Measurements from ENCODE around the gene CERS6.
A peak's percentile ranks its signal among the peaks of the same experiment; 100 is the strongest.
"Not testable (repeated sequence)": the region's sequence is repeated elsewhere in the genome, so short reads cannot be mapped to it uniquely, and the experiment has no call there.

CERS6 gene

DNA sequence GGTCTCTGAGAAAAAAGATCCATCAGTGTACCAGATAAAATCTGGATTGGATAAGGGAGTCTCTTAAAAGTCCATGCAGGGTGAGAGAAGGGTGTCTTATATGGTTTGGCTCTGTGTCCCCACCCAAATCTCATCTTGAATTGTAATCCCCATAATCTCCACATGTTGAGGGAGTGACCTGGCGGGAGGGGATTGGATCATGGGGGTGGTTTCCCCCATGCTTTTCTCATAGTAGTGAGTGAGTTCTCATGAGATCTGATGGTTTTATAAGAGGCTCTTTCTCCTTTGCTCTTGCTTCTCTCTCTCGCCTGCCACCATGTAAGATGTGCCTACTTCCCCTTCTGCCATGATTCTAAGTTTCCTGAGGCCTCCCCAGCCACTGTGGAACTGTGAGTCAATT lies 46.8 kb downstream of the CERS6 start:
- not testable (repeated sequence) for DNase-seq (ENCODE audit: low spot score)

GRCh38 chr2:168503901-168504300 lies 47.8 kb downstream of the CERS6 start:
- DNase-seq (ENCODE audit: low spot score) = no peak

DNA sequence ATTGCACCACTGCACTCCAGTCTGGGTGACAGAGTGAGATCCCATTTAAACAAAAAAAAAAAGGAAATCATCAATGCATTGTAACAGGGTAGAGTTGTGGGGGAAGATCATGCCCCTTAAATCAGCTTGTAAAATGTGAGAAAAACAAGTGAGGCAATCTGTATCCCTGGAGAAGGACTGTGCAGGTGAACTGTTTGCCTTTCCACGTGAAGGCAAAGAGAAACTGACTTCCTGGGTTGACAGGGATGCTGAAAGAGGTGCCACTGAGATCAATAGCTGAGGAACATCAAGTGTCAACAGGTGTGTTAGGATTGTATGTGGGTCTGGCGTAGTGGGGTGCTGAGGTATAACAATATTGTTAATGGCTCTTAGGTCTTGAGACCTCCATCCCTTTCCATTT lies 48.3 kb downstream of the CERS6 start:
- no peak for DNase-seq (ENCODE audit: low spot score)

GRCh38 chr2:168510125-168510756 lies 54.2 kb downstream of the CERS6 start:
- DNase-seq (ENCODE audit: low spot score) = no peak

DNA sequence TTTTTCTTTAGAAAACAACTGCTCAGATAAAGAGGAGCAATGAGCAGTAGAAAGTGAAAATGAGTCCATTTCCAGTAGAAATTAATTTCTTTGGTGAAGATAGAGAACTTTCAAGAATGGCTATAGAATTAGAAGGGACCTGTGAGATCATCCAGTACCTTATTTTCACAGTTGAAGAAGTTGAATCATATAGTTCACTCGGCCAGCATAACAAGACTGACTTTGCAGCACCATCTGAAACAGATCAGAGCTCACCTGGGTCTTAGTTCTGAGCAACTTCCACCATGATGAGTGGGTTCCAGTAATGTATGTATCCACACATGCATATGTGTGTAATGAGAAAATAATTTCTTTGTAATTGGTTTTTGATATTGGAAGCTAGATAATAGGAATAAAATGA lies 58.6 kb downstream of the CERS6 start:
- DNase-seq (ENCODE audit: low spot score) = no peak

DNA sequence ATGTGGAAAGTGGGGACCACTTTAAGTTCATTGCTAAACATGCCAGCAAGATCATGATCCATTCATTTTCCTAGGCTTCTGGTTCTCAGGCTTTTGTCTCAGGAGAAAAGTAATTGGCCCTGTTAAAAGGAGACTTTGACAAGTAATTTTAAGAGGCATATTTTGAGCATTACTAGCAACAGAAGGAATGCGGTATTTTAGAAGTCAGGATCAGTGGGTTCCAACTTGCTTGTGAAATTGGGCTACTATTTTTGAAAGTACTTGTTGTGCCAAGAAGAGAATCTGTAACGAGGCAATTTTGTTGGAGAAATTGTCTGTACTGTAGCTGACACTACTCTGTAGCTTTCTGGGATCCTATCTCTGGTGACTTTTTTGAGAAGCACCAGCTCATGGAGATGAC lies 59.4 kb downstream of the CERS6 start:
- no peak for DNase-seq (ENCODE audit: low spot score)

GRCh38 chr2:168517816-168518215 lies 61.7 kb downstream of the CERS6 start:
- no peak for DNase-seq (ENCODE audit: low spot score)

GRCh38 chr2:168518555-168519066 lies 62.5 kb downstream of the CERS6 start:
- DNase-seq (ENCODE audit: low spot score) = peak; percentile 50

DNA sequence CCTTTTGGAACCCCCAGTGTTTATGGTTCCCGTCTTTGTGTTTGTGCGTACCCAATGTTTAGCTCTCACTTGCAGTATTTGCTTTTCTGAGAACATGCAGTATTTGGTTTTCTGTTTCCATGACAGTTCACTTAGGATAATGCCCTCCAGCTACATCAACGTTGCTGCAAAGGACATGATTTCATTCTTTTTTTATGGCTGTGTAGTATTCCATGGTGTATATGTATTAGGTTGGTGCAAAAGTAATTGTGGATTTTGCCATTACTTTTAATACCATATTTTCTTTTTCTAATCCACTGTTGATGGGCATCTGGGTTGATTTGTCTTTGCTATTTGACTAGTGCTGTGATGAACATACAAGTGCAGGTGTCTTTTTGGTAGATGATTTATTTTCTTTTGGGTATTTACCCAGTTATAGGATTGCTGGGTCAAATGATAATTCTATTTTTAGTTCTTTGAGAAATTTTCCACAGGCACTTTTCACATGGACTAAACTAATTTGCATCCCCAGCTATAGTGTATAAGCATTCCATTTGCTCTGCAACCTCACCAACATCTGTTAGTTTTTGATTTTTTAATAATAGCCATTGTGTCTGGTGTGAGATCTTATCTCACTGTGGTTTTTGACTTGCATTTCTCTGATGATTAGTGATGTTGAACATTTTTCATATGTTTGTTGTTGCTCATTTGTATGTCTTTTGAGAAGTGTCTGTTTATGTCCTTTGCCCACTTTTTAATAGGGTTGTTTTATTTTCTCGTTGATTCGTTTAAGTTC lies 63.6 kb downstream of the CERS6 start:
- DNase-seq (ENCODE audit: low spot score) = no peak

DNA sequence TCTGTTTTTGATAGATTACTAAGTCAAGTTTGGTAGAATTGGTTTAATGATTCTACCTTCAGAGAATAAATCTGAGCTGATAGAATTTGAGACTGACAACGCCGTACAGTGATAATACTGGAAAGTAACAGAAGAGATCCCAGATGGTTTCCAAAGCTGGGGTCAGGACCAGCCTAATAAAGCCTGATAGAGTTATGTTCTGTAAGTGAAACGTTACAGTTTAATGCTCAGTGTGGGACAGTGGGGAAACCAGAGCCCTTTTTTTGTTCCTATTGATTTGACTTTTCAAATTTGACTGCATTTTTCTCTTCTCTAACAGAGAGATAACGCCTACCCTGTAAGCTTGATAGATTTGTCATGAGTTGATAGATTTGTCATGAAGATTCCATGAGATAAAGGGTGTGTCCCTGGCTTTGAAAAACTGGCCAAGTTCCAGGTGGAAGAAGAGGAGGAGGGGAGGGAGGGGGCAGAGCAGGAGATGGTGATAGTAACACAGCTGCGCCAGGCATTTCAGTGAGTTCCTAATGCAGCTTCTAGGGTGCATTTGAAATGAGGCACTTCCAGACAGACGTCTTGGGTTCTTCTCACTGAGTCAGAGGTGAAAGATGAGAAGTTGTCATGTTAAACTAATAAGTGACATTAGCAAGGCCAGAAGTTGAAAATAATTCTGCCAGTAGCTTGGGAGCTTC lies 65.1 kb downstream of the CERS6 start:
- DNase-seq (ENCODE audit: low spot score) = no peak

GRCh38 chr2:168522446-168522845 lies 66.4 kb downstream of the CERS6 start:
- no peak for DNase-seq (ENCODE audit: low spot score)

DNA sequence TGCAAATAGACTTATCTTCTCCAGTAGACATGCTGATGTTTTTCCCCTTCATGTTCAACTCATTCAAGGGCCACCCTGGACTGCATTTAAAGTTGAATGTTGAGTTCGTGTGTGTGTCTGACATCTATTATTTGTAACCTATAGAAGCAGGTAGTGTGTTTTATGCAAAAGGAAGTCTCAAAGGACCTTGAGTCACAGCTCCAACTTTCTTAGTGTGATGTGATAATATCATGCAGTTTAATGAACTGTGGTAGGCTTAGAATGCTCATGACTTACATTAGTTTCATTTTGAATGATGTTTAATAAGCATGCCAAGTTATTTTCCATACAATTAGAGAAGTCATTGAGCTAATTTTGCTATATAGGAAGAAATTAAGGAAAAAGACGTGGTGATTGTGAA lies 67.9 kb downstream of the CERS6 start:
- DNase-seq (ENCODE audit: low spot score) = no peak

DNA sequence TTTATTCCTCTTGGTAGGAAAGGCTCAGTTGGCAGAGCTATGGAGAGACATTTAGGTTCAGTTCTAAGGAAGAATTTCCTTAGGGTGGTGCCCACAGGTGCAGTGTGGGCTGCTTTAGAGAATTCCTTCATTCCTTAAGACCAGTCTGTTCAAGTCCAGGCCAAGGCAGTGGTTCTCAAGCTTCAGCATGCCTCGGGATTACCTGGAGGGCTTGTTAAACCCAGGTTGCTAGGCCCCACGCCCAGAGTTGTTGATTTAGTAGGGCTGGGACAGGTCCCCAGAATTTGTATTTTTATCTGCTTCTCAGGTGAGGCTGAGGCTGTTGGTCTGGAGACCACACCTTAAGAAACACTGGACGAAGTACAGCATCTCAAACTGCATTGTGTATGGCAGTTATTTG lies 68.9 kb downstream of the CERS6 start:
- DNase-seq (ENCODE audit: low spot score) = no peak

DNA sequence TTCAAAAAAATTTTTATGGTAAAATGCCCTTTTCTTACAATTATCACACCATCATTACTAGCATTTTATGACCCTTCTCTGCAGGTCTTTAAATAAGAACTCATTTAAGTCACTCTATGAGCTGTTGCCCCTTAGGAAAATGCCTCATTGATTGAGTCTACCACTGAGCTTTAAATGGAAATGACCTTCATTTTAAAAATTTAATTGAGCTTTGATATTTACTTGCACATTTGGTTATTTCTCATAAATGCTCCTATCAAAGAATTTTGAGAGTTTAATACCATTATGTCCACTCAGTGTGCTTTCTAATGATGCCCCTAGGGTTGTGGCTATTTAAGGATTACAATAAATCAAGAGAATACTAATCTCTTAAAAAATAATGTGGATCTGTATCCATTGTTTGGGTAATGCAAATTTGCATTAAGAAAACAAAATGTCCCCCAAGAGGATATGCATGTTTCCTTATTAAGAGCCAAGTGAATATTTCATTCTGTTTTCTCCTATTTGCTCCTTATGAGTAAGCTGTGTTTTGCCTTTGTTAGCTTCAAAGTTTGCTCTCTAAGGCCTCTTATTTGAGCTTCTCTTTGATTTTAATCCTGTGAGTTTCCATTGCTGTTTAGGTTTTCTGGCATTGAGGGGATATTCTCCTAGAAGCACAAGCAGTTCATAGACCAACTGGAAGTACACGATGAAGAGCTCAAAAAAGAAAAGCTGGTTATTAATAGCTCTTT lies 69.8 kb downstream of the CERS6 start:
- DNase-seq (ENCODE audit: low spot score) = no peak

DNA sequence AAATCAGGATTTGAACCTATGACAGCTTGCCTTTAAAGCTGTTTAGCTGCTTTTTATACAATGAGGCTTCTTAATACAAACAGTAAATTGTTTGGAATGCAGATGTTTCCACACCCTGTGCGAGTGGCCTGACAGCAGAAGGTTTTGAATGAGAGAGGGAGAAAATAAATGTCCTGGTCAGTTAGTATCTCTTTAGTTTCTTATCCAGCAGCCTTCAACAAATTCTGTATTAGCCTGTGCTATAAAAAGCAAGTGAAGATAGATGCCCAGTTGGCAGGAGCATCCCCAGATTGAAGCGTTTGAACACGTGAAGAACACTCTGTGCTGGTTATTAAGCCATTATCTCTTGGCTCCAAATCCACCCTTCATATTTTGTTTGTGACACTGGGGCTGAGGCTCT lies 70.6 kb downstream of the CERS6 start:
- no peak for DNase-seq (ENCODE audit: low spot score)

GRCh38 chr2:168528016-168528415 lies 71.9 kb downstream of the CERS6 start:
- DNase-seq (ENCODE audit: low spot score) = no peak

- no peak for DNase-seq (ENCODE audit: low spot score)
Observed at GRCh38 chr2:168528469-168528868, 72.4 kb downstream of the CERS6 start.

DNA sequence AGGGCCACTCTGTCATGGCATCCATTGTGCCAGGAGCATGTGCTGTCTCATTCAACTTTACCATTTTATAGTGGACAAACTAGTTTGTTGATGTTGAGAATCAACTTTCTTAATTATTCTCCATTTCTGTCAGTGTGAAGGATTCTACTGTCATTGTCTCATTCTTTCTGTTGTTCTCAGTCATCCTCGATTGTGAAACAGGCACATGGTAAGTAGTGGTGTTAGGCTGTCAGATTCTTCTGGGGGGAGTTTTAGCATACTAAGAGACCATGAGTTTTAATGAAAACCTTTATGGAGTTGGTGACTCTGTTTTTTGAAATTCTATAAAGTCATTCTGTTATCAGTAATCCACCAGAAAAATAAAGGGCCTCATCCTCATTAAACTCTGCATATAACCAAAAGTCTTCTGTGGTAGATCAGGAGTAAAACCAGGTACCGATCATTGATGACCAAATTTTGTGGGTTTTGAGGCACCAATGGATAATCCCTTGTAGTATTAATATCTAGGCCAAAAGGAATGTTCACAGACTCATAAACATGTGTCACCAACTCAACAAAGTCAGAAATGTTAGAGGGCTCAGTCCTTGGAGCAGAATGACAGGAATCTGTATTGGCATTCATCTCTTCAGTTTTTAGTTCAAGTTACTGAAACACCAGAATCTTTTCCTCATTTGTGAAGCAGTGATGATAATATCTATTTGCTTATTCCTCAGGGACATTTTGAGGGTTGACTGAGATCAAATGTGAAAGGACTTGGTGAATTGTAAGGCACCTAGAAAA lies 73.2 kb downstream of the CERS6 start:
- no peak for DNase-seq (ENCODE audit: low spot score)

- no peak for DNase-seq (ENCODE audit: low spot score)
Observed at GRCh38 chr2:168529900-168530561, 74.0 kb downstream of the CERS6 start.

DNA sequence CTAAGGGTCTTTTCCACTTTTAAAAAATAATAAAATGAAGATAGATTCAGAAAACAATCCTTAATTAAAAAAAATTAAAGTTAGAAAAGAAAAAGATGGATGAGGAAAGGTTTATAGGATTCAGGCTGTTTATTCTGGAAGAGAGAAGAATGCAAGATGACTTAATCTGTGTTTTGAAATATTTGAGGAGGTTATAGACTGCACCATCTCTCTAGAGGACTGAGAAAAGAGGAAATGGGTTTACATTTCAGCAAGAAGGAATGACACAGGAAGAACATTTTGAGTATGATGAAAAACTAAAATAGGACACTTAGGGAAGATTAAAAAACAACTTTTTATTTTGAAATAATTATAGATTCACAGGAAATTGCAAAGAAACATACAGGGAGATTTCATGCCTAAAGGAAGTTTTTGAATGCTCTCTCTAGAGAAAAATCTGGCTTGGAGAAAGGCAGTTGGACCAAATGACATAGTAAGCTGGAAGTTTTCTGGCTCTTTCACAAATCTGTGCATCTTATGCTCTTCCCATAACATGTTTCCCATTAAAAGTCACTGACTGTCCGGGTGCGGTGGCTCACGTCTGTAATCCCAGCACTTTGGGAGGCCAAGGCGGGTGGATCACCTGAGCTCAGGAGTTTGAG lies 75.0 kb downstream of the CERS6 start:
- DNase-seq (ENCODE audit: low spot score) = no peak

DNA sequence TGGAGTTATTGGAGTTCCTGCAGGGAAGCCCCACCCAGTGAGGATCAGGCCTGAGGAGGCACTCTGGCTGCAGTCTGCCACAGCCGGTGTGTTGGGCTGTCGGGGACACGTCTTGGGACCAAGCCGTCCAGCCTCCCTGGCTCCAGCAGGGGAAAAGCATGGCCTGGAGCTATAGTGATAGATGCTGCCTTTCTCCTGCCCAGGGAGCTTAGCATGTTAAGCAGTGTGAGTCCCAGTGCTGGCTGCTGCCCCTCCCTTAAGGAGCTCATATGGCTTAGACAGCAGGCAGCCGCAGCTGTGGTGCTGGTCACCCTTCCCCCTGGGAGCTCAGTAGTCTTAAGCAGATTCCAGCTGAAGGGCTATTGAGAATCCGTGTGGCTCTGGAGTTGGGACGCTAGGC lies 78.9 kb downstream of the CERS6 start:
- peak; percentile 58 for DNase-seq (ENCODE audit: low spot score)

All from ecto neural progenitor cell (in vitro differentiated cells).